H4 (cell line): Measurements from ENCODE around the gene APOF. TPM values are rescaled to one million over a fixed set of nuclear protein-coding genes. Genes with fewer than 3 reads are reported as not detected.
A peak's percentile ranks its signal among the peaks of the same experiment; 100 is the strongest.
"Not testable (repeated sequence)": the region's sequence is repeated elsewhere in the genome, so short reads cannot be mapped to it uniquely, and the experiment has no call there.

Experiments
- DNase-seq: peaks from one replicate; pipeline ENCODE4 v3.0.0-alpha.2; 2015; ENCODE audit warnings: low spot score
- total RNA-seq: library from RNA; depleted of rRNA; stranded (reverse); fragments of >200 nt; shearing (Covaris generic); gene quantifications from 2 replicates; pipeline ENCODE4 v1.2.3, GENCODE V29; 2014

APOF gene
- total RNA-seq, 1 experiment from 2014 or later, result not detected

DNA sequence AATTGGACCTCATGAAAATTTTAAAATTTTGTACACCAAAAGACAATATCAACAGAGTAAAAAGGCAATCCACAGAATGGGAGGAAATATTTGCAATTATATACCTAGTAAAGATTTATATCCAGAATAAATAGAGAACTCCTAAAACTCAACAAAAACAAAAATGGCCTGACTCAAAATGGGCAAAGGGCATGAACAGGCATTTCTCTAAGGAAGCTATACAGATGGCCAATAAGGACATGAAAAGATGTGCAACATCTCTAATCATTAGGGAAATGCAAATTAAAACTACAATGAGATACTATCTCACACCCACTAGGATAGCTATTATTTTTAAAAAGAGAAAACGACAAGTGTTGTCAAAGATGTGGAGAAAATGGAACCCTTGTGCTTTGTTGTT is 10.9 kb upstream of the APOF start:
- no peak for DNase-seq

DNA sequence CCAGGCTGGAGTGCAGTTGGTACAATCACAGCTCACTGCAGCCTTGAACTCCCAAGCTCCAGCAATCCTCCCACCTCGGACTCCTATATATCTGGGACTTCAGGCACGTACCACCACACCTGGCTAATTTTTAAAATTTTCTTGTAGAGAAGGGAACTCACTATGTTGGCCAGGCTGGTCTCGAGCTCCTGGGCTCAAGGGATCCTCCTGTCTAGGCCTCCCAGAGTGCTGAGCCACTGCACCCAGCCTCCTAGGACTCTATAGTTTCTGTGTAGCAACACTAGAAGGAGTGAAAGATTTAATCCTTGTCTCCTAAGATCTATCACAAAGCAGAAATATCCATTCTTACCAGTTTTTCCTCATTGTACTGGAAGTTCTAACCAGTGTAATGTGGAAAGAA is 4.3 kb upstream of the APOF start:
- no peak for DNase-seq

DNA sequence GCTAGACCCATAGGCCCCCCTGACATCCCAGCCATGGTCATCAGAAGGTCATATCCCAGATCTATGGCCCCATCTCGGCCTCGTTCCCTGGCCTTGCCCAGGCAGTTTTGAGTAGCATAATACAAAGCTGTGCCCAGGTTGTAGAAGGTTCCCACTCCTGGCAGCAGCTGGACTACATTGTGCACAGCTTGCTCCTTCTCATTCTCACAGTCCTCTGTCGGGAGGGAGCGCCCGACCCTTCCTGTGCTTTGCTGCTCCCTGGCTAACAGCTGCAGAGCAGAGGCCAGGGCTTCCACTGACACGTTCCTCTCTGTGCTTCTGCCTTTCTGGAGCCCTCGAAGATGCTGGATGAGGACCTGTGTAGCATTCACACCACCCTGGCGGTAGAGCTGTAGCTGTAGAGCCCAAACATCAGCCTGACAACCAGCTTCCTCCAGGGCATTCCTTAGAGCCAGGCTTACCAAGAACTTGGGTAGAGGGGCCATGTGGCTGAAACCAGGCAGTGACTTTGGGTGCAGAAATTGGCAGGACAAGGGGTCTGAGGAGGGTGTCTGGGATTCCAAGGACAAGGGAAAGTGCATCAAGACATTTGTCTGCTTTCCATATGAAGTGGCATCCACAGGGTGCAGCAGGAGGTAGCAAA is 1.0 kb downstream of the APOF start:
- DNase-seq, result no peak

DNA sequence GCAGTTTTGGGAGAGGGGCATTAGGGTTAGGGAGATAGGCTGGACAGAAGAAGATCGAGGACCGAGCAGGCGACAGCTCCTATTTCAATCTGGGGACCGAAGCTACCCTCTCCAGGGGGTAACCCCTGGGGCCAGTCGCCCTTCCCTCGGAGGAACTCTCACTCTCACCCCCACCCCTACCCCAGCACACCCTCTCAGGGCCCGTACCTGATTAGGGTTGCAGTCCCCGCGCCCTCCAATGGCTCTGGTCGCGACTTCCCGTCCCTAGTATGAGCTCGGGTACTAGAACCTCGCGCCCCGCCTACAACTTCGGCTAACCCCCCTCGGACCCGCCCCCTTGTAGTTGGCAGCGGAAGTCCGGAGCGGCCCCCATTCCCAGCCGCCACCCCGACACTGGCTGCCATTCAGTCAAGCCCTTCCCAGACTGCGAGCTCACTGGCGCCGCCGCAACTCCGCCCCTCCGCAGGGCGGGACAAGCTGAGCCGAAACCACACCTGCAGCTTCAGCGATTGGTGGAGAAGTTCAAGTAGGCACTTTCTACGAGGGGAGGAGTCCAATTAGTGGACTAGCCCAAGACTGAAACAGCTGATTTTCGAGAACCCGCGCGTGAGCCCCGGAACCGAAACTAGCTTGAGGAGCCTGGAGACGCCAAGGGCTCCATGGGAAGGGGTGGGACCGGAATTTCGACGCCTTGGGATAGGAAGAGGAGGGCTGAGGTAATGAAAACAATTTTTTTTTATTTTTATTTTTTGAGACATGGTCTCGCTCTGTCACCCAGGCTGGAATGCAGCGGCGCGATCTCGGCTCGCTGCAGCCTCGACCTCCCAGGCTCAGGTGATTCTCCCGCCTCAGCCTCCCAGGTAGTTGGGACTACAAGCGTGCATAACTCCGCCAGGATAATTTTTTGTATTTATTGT is 2.5 kb downstream of the APOF start, which contains the start of gene STAT2:
Gene STAT2 (minus strand): TSS at position 257 of the 917 bp plus-strand sequence. CDS start 3,536 bp downstream, outside the sequence.
- DNase-seq, result peak; percentile 100

DNA sequence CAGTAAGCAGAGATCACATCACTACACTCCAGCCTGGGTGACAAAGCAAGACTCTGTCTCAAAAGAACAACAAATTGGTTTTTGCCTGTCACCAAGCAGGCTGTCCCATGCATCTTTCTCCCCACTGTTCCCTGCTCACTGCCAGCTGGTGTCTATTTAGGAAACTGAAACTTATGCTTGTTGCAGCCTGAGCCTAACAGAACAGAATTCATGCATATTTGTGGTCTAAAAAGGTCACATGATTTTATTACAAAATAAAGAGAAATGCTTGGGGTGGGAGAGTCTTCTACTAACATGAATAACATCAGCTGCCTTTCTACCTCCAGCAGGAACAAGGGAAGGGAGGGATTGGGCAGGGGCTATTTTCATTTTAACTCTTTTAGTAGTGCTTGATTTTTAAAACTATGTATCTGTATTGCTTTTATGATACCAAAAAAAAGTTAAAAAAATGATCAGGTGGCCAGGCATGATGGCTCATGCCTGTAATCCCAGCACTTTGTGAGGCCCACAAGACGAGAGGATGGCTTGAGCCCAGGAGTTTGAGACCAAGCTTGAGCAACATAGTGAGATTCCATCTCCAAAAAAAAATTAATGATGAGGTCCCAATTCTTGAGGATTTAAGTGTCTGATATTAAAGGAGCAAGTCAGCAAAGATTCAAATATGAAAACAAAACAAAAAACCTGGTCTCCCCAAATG is 3.7 kb downstream of the APOF start:
- peak; percentile 82 for DNase-seq

DNA sequence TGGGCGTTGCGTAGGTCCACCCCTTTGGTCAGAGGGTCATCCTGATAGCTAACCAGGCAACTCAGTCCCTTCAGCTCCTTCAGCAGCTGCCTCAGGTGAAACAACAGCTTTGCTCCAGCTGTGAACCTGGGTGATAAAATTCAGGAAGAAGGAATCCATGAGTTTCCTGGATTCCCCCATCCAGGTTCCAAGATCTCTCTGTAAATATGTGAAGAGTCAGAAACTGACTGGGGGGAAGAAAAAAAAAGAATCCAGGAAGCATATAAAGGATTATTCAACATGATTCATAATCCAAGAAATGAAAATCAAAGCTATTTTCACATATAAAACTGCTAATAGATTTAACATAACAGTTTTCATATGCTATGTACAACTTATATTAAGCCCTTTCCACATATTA is 11.3 kb downstream of the APOF start:
- no peak for DNase-seq

DNA sequence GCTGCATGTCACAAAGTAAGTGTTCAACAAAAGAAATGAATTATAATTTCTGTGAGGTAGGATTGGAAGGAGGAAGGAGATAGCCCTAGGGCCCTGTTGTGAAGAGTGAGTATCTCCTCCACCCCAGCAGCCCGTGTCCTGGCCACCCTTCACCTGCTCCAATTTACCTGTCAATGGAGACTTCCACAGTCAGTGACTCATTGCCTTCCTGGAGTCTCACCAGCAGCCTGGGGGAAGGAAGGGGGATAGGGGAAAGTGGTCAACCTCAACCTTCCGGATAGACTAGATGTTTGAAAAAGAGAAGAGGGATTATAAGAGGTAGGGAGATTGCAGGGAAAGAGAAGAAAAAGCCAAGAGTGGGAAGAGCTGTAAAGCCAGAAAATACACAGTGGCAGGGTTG is 12.0 kb downstream of the APOF start:
- DNase-seq, result no peak

DNA sequence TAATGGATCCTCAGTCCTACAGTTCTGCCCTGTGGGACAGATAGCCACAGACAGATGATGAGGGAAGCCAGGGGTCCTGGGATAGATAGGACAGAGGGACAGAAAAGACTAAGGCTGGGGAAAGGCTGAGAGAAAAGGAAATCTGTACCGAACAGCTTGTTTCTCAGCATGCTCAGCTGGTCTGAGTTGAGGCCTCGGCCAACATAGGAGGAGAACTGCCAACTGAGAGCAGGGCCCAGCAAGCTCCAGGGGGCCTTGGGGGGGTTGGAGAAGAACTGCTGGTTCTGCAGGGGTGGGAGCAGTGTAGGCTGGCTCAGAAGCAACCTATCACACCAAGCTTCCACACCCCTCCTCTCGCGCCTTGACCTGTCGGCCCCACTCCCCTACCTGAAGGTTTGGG is 13.9 kb downstream of the APOF start:
- DNase-seq, result no peak

DNA sequence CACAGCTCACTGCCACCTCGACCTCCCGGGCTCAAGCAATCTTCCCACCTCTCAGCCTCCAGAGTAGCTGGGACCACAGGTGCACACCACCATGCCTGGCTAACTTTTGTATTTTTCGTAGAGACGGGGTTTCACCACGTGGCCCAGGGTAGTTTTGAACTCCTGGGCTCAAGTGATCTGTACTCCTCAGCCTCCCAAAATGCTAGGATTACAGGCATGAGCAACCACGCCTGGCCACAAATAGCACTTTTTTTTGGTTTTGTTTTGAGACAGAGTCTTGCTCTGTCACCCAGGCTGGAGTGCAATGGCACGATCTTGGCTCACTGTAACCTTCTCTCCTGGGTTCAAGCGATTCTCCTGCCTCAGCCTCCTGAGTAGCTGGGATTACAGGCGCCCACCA is 15.4 kb downstream of the APOF start:
- DNase-seq, result not testable (repeated sequence)

DNA sequence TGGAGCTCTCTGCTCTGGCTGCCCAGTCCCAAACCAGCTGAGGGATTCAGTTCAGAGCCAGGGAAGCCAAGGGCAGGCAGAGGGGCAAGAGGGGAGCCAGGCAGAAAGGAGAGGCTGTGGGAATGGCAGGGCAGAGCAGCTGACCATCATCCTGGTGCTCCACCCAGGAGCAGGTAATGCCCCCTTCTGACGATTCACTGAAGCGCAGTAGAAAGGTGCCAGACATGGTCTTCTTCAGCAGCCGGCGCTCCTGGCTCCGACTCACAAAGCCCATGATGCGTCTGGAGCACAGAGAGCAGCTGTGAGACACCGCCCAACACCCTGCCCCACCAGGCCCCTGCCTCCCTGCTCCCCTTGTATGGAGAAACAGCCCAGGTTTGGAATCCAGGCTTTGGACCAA is 16.0 kb downstream of the APOF start:
- DNase-seq, result no peak

DNA sequence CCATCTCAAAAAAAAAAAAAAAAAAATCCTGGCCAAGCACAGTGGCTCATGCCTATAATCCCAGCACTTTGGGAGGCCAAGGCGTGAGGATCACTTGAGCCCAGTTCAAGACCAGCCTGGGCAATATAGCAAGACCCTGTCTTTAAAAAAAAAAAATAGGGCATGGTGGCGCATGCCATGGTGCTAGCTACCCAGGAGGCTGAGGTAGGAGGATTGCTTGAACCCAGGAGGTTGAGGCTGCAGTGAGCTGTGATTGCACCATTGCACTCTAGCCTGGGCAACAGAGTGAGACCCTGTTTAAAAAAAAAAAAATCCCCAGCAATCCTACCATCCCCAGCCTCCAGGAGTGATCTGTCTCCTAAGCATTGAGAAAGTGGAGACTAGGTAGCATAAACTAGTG is 20.4 kb downstream of the APOF start:
- not testable (repeated sequence) for DNase-seq

DNA sequence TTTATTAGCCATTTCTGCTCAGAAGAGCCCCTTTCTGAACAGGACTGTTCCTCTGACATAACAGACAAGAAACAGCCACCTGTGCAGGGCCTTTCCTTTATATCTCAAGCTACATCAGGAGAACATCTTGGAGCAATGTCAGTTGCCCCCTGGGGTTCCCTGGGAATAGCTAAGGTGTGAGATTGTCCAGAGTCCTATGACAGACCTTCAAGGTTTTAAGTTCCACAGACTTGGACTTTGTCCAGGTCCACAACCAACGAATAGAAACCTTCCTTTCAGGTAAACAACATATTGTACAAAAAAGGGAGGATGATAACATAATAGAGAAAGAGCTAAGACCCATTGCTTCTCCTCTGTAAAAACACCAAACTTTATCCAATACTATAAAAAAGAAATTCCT is 21.0 kb downstream of the APOF start:
- no peak for DNase-seq

DNA sequence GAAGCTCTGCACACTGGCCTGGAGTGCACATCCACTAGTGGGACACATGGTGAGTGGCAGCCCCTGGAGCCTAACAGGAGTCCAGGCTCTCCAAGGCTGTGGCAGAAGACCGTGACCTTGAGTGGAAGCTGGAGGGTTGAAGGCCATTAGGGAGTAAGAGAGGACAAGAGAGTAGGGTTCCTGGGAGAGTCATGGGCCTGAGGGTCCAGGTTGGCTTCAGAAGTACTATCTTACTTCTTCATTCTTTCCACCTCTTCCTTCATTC is 23.6 kb downstream of the APOF start:
- no peak for DNase-seq

DNA sequence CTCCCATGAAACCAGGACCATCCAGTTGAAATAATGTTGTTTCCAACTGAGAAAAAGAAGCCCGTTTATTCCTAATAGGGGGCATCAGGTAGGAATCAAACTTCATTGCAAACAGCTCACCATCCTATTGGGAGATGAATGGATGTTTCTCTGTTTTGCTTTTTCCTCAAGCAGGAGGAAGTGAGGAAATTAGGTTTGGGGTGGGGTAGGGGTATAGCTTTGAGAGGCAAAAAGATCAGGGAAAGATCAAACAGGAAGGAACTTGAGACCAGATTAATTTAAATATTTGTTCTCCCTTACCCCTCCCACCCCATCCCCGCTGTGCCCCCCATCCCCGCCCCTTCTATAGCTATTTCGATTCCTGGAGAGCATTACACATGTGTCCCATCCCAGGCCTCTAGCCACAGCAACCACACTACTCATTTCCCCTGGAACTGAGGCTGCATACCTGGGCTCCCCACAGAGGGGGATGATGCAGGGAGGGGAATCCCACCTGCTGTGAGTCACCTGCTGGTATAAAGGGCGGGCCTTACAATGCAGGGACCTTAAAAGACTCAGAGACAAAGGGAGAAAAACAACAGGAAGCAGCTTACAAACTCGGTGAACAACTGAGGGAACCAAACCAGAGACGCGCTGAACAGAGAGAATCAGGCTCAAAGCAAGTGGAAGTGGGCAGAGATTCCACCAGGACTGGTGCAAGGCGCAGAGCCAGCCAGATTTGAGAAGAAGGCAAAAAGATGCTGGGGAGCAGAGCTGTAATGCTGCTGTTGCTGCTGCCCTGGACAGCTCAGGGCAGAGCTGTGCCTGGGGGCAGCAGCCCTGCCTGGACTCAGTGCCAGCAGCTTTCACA is 24.1 kb downstream of the APOF start, which contains the start of gene IL23A:
Gene IL23A (plus strand): TSS at position 577 of the 850 bp plus-strand sequence. CDS start 161 bp downstream, at position 738.
- DNase-seq, result no peak

DNA sequence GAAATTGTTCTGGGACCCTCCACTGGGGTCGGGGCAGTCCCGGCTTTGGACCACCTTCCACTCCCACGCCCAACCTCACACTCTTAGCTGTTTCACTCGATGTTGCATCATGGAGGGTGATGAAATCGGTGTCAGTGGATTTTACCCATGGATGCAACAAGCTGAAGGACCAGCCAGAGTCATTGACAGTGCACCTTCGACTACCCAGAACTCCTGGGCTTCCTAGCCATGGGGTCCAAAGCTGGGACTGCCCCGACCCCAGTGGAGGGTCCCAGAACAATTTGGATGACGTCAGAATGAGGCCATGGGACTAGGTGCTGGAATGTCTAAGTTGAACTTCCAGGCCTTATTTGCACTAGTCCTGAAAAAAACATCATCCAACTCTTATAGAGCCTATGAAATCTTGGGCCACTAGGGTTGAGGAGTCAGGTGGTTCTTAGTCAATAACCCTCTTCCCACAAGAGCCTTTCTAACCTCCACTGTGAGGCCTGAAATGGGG is 24.9 kb downstream of the APOF start:
- no peak for DNase-seq

DNA sequence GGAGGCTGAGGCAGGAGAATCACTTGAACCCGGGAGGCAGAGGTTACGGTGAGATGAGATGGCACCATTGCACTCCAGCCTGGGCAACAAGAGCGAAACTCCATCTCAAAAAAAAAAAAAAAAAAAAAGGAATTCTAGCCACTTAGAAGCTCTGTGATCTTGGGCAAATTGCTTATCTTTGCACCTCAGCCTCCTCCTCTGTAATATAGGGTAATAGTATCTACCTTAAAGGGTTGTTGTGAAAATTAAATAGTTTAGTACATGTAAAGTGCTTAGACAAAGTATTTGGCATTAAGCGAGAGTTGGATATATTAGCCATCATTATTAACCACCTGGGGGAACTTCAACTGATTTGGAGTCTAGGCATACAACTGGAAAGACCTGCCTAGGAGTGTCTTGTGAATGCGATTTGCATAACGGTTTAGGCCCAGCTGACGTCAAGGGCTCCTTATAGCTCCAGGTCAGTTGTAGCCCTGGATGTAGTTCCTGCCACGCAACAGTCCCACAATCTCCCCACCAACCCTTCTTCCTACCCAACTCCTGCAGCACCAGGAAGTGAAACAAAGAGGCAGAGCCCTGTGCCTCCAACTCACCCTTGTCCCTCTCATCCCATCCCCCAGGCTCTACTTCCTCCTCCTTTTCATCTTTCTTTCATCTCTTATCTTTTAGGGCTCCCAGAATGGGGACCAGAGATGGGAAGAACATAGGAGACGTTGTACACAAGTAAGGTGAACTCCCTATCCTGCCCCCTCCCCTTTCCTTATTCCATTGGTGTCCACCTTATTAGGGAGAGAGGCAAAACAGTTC is 26.1 kb downstream of the APOF start:
- no peak for DNase-seq

DNA sequence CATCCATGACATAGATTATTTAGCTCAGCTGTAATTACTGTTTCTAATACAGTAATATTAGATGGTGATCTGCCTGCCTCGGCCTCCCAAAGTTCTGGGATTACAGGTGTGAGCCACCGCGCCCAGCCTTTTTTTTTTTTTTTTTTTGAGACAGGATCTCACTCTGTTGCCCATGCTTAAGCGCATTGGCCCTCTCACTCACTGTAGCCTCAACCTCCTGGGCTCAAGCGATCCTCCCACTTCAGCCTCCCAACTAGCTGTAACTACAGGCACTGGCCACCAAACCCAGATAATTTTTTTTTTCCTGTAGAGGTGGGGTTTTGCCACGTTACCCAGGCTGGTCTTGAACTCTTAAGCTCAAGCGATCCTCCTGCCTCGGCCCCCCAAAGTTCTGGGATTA is 27.1 kb downstream of the APOF start:
- not testable (repeated sequence) for DNase-seq

DNA sequence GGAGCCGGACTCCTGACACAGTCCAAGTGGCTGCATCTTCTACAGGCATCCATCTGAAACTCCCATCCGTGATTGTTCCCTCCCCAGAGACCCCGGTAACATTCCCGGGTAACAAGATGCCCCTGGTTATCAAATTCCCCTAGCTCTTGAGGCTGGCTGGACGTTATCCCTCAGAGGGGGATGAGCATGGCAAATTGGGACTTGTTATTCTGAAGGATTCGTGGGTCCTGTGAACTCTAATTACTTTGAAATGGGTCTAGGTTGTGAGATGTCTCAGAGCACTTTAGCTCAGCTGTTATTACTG is 28.2 kb downstream of the APOF start:
- DNase-seq, result no peak

DNA sequence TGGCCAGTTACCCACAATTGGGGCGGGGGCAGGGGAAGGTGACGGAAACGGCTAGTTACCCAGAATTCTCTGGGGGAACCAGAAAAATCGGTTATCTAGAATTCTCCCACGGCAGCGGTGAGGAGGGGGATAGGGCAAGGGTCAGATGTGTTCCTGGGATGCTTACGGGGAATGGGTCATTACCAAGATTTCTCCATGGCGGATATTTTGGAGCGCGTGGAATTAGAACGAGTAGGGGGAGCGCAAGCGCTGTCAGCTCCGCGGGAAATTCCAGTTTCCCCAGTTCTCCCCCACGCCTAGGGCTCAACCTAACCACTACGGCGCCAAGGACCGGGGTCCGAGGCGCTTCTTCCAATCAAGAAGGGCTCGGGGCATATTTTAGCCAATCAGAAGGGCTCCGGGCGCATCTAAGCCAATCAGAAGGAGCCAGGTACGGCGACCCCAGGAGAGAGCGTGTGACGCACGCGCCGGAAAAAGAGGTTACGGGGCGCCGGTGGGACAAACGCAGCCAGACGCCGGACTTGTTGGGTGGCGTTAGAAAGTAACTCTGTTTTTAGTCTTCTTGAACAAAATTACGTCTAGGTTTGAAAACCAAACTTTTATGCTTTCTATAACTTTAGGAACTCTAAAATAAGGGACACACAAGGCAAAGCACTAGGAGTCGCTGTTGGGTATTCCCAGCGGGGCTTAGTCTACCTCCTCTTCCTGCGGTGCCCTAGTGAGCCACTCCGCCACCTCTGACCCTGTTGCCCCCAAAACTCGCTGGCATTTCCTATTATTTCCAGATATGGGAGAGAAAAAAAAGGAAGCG is 28.8 kb downstream of the APOF start, which contains the start of gene PAN2:
Gene PAN2 (minus strand): TSS at position 322 of the 811 bp plus-strand sequence. CDS start 906 bp downstream, outside the sequence.
- DNase-seq, result peak; percentile 94

DNA sequence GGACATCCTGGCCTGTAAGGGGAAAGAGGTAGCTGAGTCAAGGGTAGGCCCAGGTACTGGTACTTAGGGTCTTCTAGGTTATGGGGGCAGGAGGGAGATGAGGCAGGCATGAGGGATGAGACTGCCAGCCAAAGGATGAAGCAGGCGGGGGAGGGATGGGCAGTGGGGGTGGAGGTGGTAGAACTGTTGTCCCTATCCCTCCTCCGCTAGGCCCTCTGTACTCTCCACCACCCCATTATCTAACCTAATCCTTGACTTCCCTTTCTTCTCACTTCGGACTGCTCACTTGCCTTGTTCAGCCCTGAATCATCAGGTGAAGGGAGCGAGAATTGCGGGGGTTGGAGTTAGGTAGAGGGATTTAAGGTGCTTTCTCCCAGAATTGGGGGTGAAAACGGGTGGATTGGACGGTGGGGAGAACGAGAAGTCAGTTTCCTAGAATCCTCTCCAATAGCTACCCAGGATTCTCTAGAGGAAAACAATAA is 29.4 kb downstream of the APOF start:
- DNase-seq, result no peak
